ENCODE results near the gene AURKAIP1.

DNA sequence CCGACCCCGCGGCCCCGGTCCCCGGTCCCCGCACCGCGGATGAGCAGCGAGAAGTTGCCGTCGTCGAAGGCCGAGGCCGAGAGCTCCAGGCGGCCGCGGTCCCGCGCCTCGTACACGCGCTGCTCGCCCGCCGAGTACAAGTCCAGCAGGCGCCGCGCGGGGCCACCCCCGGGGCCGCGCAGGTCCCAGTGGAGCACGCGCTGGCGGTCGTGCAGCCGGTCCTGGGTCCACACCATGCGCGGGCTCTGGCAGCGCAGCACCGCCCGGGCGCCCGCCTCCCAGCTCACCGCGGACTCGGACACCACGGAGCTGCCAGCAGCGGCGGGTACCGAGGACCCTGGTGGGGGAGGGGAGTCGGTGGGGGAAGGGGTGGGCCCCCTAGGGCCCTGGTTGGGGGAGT, 19.6 kb downstream of the AURKAIP1 start:
- TF ChIP-seq, protein P1, sequence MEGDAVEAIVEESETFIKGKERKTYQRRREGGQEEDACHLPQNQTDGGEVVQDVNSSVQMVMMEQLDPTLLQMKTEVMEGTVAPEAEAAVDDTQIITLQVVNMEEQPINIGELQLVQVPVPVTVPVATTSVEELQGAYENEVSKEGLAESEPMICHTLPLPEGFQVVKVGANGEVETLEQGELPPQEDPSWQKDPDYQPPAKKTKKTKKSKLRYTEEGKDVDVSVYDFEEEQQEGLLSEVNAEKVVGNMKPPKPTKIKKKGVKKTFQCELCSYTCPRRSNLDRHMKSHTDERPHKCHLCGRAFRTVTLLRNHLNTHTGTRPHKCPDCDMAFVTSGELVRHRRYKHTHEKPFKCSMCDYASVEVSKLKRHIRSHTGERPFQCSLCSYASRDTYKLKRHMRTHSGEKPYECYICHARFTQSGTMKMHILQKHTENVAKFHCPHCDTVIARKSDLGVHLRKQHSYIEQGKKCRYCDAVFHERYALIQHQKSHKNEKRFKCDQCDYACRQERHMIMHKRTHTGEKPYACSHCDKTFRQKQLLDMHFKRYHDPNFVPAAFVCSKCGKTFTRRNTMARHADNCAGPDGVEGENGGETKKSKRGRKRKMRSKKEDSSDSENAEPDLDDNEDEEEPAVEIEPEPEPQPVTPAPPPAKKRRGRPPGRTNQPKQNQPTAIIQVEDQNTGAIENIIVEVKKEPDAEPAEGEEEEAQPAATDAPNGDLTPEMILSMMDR (IDR thresholded peaks at IDR 0.05 in 2 of 3, conservative IDR thresholded peaks at IDR 0.05 in 1 of 3; ENCODE audit: insufficient read depth in 2 of 3, low read depth in 1 of 3, low read length in 3 of 3), result no peak
- no peak for TF ChIP-seq EP300 (IDR thresholded peaks at IDR 0.05; ENCODE audit: low read length)
- no peak for TF ChIP-seq ZNF184 (CRISPR knock-in tag; IDR thresholded peaks at IDR 0.05)
- TF ChIP-seq YY1 (IDR thresholded peaks at IDR 0.05; ENCODE audit: borderline replicate concordance in 1 of 3, control insufficient read depth in 1 of 3, extremely low read depth in 1 of 3, insufficient read depth in 3 of 3, insufficient read length in 1 of 3, insufficient replicate concordance in 2 of 3, low read depth in 1 of 3, low read length in 2 of 3), result no peak
- no peak for TF ChIP-seq MTA1 (IDR thresholded peaks at IDR 0.05; ENCODE audit: borderline replicate concordance)
- TF ChIP-seq, protein P2, sequence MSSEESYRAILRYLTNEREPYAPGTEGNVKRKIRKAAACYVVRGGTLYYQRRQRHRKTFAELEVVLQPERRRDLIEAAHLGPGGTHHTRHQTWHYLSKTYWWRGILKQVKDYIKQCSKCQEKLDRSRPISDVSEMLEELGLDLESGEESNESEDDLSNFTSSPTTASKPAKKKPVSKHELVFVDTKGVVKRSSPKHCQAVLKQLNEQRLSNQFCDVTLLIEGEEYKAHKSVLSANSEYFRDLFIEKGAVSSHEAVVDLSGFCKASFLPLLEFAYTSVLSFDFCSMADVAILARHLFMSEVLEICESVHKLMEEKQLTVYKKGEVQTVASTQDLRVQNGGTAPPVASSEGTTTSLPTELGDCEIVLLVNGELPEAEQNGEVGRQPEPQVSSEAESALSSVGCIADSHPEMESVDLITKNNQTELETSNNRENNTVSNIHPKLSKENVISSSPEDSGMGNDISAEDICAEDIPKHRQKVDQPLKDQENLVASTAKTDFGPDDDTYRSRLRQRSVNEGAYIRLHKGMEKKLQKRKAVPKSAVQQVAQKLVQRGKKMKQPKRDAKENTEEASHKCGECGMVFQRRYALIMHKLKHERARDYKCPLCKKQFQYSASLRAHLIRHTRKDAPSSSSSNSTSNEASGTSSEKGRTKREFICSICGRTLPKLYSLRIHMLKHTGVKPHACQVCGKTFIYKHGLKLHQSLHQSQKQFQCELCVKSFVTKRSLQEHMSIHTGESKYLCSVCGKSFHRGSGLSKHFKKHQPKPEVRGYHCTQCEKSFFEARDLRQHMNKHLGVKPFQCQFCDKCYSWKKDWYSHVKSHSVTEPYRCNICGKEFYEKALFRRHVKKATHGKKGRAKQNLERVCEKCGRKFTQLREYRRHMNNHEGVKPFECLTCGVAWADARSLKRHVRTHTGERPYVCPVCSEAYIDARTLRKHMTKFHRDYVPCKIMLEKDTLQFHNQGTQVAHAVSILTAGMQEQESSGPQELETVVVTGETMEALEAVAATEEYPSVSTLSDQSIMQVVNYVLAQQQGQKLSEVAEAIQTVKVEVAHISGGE (CRISPR knock-in tag; IDR thresholded peaks at IDR 0.05), result no peak

Data from K562 (cell line).